Mesothelial cell of epicardium (in vitro differentiated cells): ENCODE results near the gene PNKP. TPM values are rescaled to one million over a fixed set of nuclear protein-coding genes. Genes with fewer than 3 reads are reported as not detected.

Experiments used
- DNase-seq, 2 experiments: peaks; one replicate each; pipeline ENCODE4 v3.0.0; 2021; ENCODE audit warnings: low spot score in 2 of 2; ENCODE audit not compliant: unreplicated experiment in 2 of 2
- H3K27ac Mint-ChIP-seq: 2 replicates; pipeline ENCODE4 v1.8.0; 2021; ENCODE audit warnings: mixed read lengths
- H3K27me3 Mint-ChIP-seq: 2 replicates; pipeline ENCODE4 v1.8.0; 2021; ENCODE audit warnings: low read depth, mixed read lengths
- H3K36me3 Mint-ChIP-seq: 2 replicates; pipeline ENCODE4 v1.8.0; 2021; ENCODE audit warnings: mixed read lengths
- H3K4me1 Mint-ChIP-seq: 2 replicates; pipeline ENCODE4 v1.8.0; 2021; ENCODE audit warnings: mixed read lengths
- H3K4me3 Mint-ChIP-seq: 2 replicates; pipeline ENCODE4 v1.8.0; 2021; ENCODE audit warnings: mild to moderate bottlenecking, moderate library complexity, mixed read lengths
- H3K9me3 Mint-ChIP-seq: 2 replicates; pipeline ENCODE4 v1.8.0; 2021; ENCODE audit warnings: mixed read lengths
- CTCF ChIP-seq: fragments of 200-600 bp; sonication (generic); IDR thresholded peaks from one replicate; pipeline ENCODE4 v1.5.0; 2021; ENCODE audit warnings: antibody characterized with exemption; ENCODE audit not compliant: unreplicated experiment
- microRNA-seq: library from miRNA; unstranded; fragments of <30 nt; microRNA quantifications from one replicate; pipeline ENCODE4 v1.2.0, GENCODE V29; 2021; ENCODE audit warnings: inconsistent platforms, mixed read lengths
- total RNA-seq: library from RNA; stranded (reverse); gene quantifications from 3 replicates; pipeline ENCODE4 v1.2.1, GENCODE V29; 2021

PNKP gene
- total RNA-seq, 1 donor from 2014 or later: 103 TPM

- H3K4me3 Mint-ChIP-seq: no peak overlapping the region
- H3K27me3 Mint-ChIP-seq: no peaks in the 10 kb centered on the region
These were observed 50.8 kb downstream of the PNKP start for GRCh38 chr19:49816590-49816989.

GRCh38 chr19:49814010-49814409 is 53.4 kb downstream of the PNKP start:
- no peaks in the 10 kb centered on the region for H3K9me3 Mint-ChIP-seq
- H3K4me3 Mint-ChIP-seq: no peak overlapping the region
- peaks cover 29% of the 10 kb centered on the region for H3K4me1 Mint-ChIP-seq
- H3K27me3 Mint-ChIP-seq: no peaks in the 10 kb centered on the region
- no peak for TF ChIP-seq CTCF
- no peaks in the 10 kb centered on the region for H3K36me3 Mint-ChIP-seq
- DNase-seq: no peak
- peak overlapping the region; percentile 98 for H3K27ac Mint-ChIP-seq

More at GRCh38 chr19:49816590-49816989, 50.8 kb downstream of the PNKP start:
- no peak for DNase-seq
- no peak for TF ChIP-seq CTCF
- Mint-ChIP-seq H3K4me1 (peaks cover 39% of the 10 kb centered on the region), H3K27ac (peak overlapping the region; percentile 100), H3K9me3 (no peaks in the 10 kb centered on the region), H3K36me3 (peaks cover 4% of the 10 kb centered on the region)

GRCh38 chr19:49812997-49813861 is 54.1 kb downstream of the PNKP start, which contains the start of gene FUZ:
FUZ (minus strand) TSS chr19:49813292; CDS start chr19:49813106, 186 bp downstream.
- TF ChIP-seq CTCF: peak; percentile 27
- Mint-ChIP-seq H3K4me1 (peaks cover 30% of the 10 kb centered on the region), H3K36me3 (no peaks in the 10 kb centered on the region), H3K4me3 (peak within 1 kb of the TSS; percentile 95), H3K9me3 (no peaks in the 10 kb centered on the region), H3K27me3 (no peaks in the 10 kb centered on the region), H3K27ac (peak within 1 kb of the TSS; percentile 98)
- peak; percentile 86 to 91 for DNase-seq

GRCh38 chr19:49812452-49812996 is 54.9 kb downstream of the PNKP start:
- Mint-ChIP-seq H3K36me3 (no peaks in the 10 kb centered on the region), H3K27ac (peak overlapping the region; percentile 98), H3K27me3 (no peaks in the 10 kb centered on the region), H3K4me1 (peaks cover 30% of the 10 kb centered on the region), H3K4me3 (peak overlapping the region; percentile 95), H3K9me3 (no peaks in the 10 kb centered on the region)
- no peak for TF ChIP-seq CTCF
- DNase-seq: no peak

GRCh38 chr19:49811328-49811727 is 56.0 kb downstream of the PNKP start:
- Mint-ChIP-seq H3K27ac (no peak overlapping the region), H3K4me1 (peaks cover 25% of the 10 kb centered on the region), H3K27me3 (no peaks in the 10 kb centered on the region), H3K9me3 (no peaks in the 10 kb centered on the region), H3K4me3 (no peak overlapping the region), H3K36me3 (peaks cover 6% of the 10 kb centered on the region)
- no peak for DNase-seq
- no peak for TF ChIP-seq CTCF

Small RNA genes within 50 kb of the gene (microRNA-seq; reads per million reads assigned to microRNA genes)
- gene MIR4749 (9.4 reads per million, percentile 31 among the genes with 10 or more reads in this experiment), gene MIR4750 (4.1 reads per million, percentile 12 among the genes with 10 or more reads in this experiment), gene MIR6800 (2.3 reads per million)

Other genes starting within 250 kb of the PNKP start
- 26.0 to 28.6 TPM (median 26.9 TPM) in 3 replicates for gene RRAS, start 227.4 kb downstream of the PNKP start, total RNA-seq
- 87.3 to 89.9 TPM (median 88.9 TPM) in 3 replicates for gene SCAF1, start 225.4 kb downstream of the PNKP start, total RNA-seq
- 89.4 to 101 TPM (median 95.0 TPM) in 3 replicates for gene IRF3, start 201.7 kb downstream of the PNKP start, total RNA-seq
- 44.5 to 46.0 TPM (median 44.7 TPM) in 3 replicates for gene BCL2L12, start 201.6 kb downstream of the PNKP start, total RNA-seq
- 273 to 283 TPM (median 280 TPM) in 3 replicates for gene PRMT1, start 190.3 kb downstream of the PNKP start, total RNA-seq
- 10.4 to 10.5 TPM (median 10.4 TPM) in 3 replicates for gene ADM5, start 178.0 kb downstream of the PNKP start, total RNA-seq
- 60.3 to 62.5 TPM (median 60.9 TPM) in 3 replicates for gene CPT1C, start 176.5 kb downstream of the PNKP start, total RNA-seq
- not detected in 3 replicates for gene TSKS, start 104.3 kb downstream of the PNKP start, total RNA-seq
- 84.6 to 89.6 TPM (median 85.2 TPM) in 3 replicates for gene AP2A1, start 100.6 kb downstream of the PNKP start, total RNA-seq
- gene FUZ, start 54.3 kb downstream of the PNKP start, total RNA-seq: 23.1 to 25.8 TPM (median 23.2 TPM) in 3 replicates
- 103 to 107 TPM (median 105 TPM) in 3 replicates for gene MED25, start 49.3 kb downstream of the PNKP start, total RNA-seq
- 415 to 431 TPM (median 422 TPM) in 3 replicates for gene PTOV1, start 16.4 kb downstream of the PNKP start, total RNA-seq
- gene AKT1S1, start 9.8 kb upstream of the PNKP start, total RNA-seq: 41.8 to 45.3 TPM (median 42.5 TPM) in 3 replicates
- 46.8 to 53.7 TPM (median 49.7 TPM) in 3 replicates for gene TBC1D17, start 10.1 kb upstream of the PNKP start, total RNA-seq
- gene IL4I1, start 29.3 kb upstream of the PNKP start, total RNA-seq: 1.3 to 1.7 TPM (median 1.6 TPM) in 3 replicates
- 21.7 to 22.7 TPM (median 22.1 TPM) in 3 replicates for gene ATF5, start 61.6 kb upstream of the PNKP start, total RNA-seq
- 67.6 to 78.9 TPM (median 71.8 TPM) in 3 replicates for gene NUP62, start 61.9 kb upstream of the PNKP start, total RNA-seq
- 0.62 to 2.8 TPM (median 1.7 TPM) in 3 replicates for gene SIGLEC11, start 93.6 kb upstream of the PNKP start, total RNA-seq
- gene VRK3, start 157.8 kb upstream of the PNKP start, total RNA-seq: 40.1 to 42.0 TPM (median 40.6 TPM) in 3 replicates
- 11.1 to 13.1 TPM (median 12.4 TPM) in 3 replicates for gene ZNF473, start 158.4 kb upstream of the PNKP start, total RNA-seq